Hepatocyte (in vitro differentiated cells): ENCODE data around the gene GLDC.

ENCODE experiments used
- CTCF ChIP-seq: fragments of 200-600 bp; sonication (generic); IDR thresholded peaks from 2 replicates; pipeline ENCODE4 v1.5.1; 2016; ENCODE audit warnings: antibody characterized with exemption, mild to moderate bottlenecking; ENCODE audit not compliant: poor library complexity
- EZH2 ChIP-seq: fragments of 200-600 bp; sonication (generic); IDR thresholded peaks from 2 replicates; pipeline ENCODE4 v1.6.1; 2016; ENCODE audit warnings: antibody characterized with exemption, mild to moderate bottlenecking, borderline replicate concordance
- EZH2phosphoT487 ChIP-seq: fragments of 200-600 bp; sonication (generic); IDR thresholded peaks from one replicate; pipeline ENCODE4 v1.6.1; 2018; ENCODE audit warnings: antibody characterized with exemption, mild to moderate bottlenecking, low read depth, moderate library complexity; ENCODE audit not compliant: unreplicated experiment, severe bottlenecking

- TF ChIP-seq EZH2 (no peak), CTCF (no peak), EZH2phosphoT487 (no peak)
Observed at GRCh38 chr9:6672118-6672517, 26.6 kb upstream of the GLDC start.
